ENCODE data around the gene GSE1. TPM values are rescaled to one million over a fixed set of nuclear protein-coding genes. Genes with fewer than 3 reads are reported as not detected.

GSE1 gene
- total and polyA plus RNA-seq, 2 of the 13 experiments (the other 11 are each of a cell fraction or from before 2014, with no cell fraction given): 16.1 to 31.2 TPM

DNA sequence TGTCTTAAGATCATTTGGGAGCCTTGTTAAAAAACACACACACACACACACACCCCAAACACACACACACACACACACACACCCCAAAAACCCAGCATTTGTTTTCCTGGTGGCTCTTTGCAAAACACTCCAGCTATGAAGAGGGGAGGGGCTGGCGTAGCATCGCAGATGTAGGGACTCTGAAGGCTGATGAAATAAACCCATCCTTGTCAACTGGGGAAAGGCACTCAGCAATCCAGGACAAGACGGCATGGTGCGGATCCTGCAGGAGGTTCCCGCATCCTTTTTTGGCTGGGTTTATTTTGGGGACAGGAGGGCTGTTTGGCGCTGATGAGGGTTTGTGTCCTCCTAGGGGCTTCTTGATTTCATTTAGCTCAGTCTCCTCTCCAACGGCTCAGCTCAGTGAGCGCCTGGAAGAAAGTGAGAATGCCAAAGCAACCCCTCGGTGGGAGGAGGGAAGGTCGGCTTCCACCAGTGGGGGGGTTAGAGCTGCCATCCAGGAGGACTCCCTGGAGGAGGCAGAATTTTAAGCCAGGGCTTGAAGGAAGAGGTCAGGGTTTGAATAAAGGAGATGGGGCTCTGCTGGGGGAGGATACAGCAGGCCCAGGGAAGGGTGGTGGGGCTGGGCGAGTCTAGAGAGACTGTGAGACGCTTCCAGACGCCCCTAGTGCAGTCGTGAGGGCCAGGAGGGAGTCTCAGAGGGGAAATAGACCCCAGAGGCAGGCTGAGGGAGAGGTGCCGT is 12.4 kb upstream of the GSE1 start:
- DNase-seq (ENCODE audit: low spot score): no peak
- no peak for ATAC-seq
- Histone ChIP-seq H3K27me3 (ENCODE audit: control insufficient read depth in 1 of 2, insufficient read depth in 2 of 2, low read length in 2 of 2) (no peaks in the 10 kb centered on the region), H3K9me3 (ENCODE audit: low read length) (no peaks in the 10 kb centered on the region), H2AFZ (ENCODE audit: low read length) (no peak overlapping the region), H4K20me1 (ENCODE audit: insufficient read depth, low read length) (peaks cover 39% of the 10 kb centered on the region), H3K4me1 (ENCODE audit: insufficient read depth, low read length) (peaks cover 6% of the 10 kb centered on the region; the same call in 1 of the 2 replicates), H3K79me2 (ENCODE audit: insufficient read depth, low read length) (peaks cover 12% of the 10 kb centered on the region), H3K36me3 (replicated peaks in 1 of 2; ENCODE audit: control insufficient read depth in 1 of 2, insufficient read depth in 2 of 2, low read length in 2 of 2) (peaks cover 0 to under 1% of the 10 kb centered on the region in 2 experiments; a peak in 3 of 5 replicates), H3K4me3 (replicated peaks in 1 of 3; ENCODE audit: insufficient read depth in 1 of 3, low read depth in 2 of 3, low read length in 3 of 3) (no peak overlapping the region), H3K4me2 (ENCODE audit: low read depth, low read length) (no peak overlapping the region), H3K9ac (ENCODE audit: insufficient read depth, low read depth, low read length) (no peak overlapping the region), H3K27ac (ENCODE audit: extremely low read length, insufficient read depth, low read length) (no peak overlapping the region)
- BruUV-seq (replicated peaks): no TSS peak
- intact Hi-C loops (cut with micrococcal nuclease; ENCODE audit: unreplicated experiment): no loop called here
- FAIRE-seq: no peak
- in situ Hi-C loops (cut with HindIII; ENCODE audit: extremely low pct_ligation_motif_present, low pct_unique_long_range_greater_than_20kb): no loop called here
- CTCF ChIA-PET (ENCODE audit: low intra/inter-chr PET ratio, low total read pairs): no interaction called here
- POLR2A ChIA-PET: no interaction called here
- TF ChIP-seq TRIM24 (CRISPR knock-in tag; IDR thresholded peaks at IDR 0.05) (no peak), ZNF678 (CRISPR knock-in tag; IDR thresholded peaks at IDR 0.05) (no peak), HDAC2 (CRISPR knock-in tag; IDR thresholded peaks at IDR 0.05) (no peak), NFKBIZ (CRISPR knock-in tag; IDR thresholded peaks at IDR 0.05) (no peak), ZNF615 (CRISPR knock-in tag; IDR thresholded peaks at IDR 0.05; ENCODE audit: borderline replicate concordance) (no peak), FIP1L1 (IDR thresholded peaks at IDR 0.05; ENCODE audit: borderline replicate concordance, insufficient read depth, low read depth, low read length) (no peak), TBL1XR1 (IDR thresholded peaks at IDR 0.05; ENCODE audit: borderline replicate concordance, low read length, partially characterized antibody) (no peak), ZNF329 (CRISPR knock-in tag; IDR thresholded peaks at IDR 0.05; ENCODE audit: low read depth) (no peak), CHD2 (IDR thresholded peaks at IDR 0.05; ENCODE audit: low read depth, low read length) (no peak)
- TF ChIP-seq, protein P1, sequence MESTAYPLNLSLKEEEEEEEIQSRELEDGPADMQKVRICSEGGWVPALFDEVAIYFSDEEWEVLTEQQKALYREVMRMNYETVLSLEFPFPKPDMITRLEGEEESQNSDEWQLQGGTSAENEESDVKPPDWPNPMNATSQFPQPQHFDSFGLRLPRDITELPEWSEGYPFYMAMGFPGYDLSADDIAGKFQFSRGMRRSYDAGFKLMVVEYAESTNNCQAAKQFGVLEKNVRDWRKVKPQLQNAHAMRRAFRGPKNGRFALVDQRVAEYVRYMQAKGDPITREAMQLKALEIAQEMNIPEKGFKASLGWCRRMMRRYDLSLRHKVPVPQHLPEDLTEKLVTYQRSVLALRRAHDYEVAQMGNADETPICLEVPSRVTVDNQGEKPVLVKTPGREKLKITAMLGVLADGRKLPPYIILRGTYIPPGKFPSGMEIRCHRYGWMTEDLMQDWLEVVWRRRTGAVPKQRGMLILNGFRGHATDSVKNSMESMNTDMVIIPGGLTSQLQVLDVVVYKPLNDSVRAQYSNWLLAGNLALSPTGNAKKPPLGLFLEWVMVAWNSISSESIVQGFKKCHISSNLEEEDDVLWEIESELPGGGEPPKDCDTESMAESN (CRISPR knock-in tag; conservative IDR thresholded peaks at IDR 0.05): no peak
- TF ChIP-seq, protein P2, sequence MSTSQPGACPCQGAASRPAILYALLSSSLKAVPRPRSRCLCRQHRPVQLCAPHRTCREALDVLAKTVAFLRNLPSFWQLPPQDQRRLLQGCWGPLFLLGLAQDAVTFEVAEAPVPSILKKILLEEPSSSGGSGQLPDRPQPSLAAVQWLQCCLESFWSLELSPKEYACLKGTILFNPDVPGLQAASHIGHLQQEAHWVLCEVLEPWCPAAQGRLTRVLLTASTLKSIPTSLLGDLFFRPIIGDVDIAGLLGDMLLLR (CRISPR knock-in tag; IDR thresholded peaks at IDR 0.05): no peak
- WGBS (ENCODE audit: low lambda C conversion rate): 92% methylated on average over 15 of the region's 15 CpGs
